Right lobe of liver (tissue), 6 donors: ENCODE data around the gene BMP7. TPM values are rescaled to one million over a fixed set of nuclear protein-coding genes. Genes with fewer than 3 reads are reported as not detected.

ENCODE experiments used
- ATAC-seq, 4 donors: fragments of 200-7000 bp; cut with Tn5 transposase; one replicate each; pipeline ENCODE4 v1.9.1; 2020; ENCODE audit warnings: mild to moderate bottlenecking in 4 of 4, moderate library complexity in 4 of 4
- DNase-seq, 3 donors: peaks; one replicate each; pipeline ENCODE4 v3.0.0-alpha.2; 2020
- H3K27ac ChIP-seq, 3 donors: fragments of 200-600 bp; one replicate each; pipeline ENCODE4 v1.8.0; 2022
- H3K27me3 ChIP-seq, 2 donors: fragments of 200-600 bp; one replicate each; pipeline ENCODE4 v1.8.0; 2022
- H3K36me3 ChIP-seq, 4 donors: fragments of 200-600 bp; sonication (generic) in 1 of 4; one replicate each; pipeline versions ENCODE4 v1.5.1 to v1.8.0; 2017 to 2022; ENCODE audit warnings: control low read depth in 1 of 4
- H3K4me1 ChIP-seq, 4 donors: fragments of 200-600 bp; sonication (generic) in 1 of 4; one replicate each; pipeline versions ENCODE4 v1.5.1 to v1.8.0; 2017 to 2022; ENCODE audit warnings: control low read depth in 1 of 4
- H3K4me3 ChIP-seq, 3 donors: fragments of 200-600 bp; one replicate each; pipeline ENCODE4 v1.8.0; 2022
- H3K9me3 ChIP-seq, 4 donors: fragments of 200-600 bp; sonication (generic) in 1 of 4; one replicate each; pipeline versions ENCODE4 v1.5.1 to v1.8.0; 2017 to 2022; ENCODE audit warnings: control low read depth in 1 of 4
- CTCF ChIP-seq, 4 donors: fragments of 200-600 bp in 3 of 4; fragments of 450-650 bp in 1 of 4; IDR thresholded peaks; one replicate each; pipeline versions ENCODE4 v1.5.1 to v1.8.0; 2016 to 2022; ENCODE audit warnings: antibody characterized with exemption in 4 of 4, mild to moderate bottlenecking in 2 of 4
- POLR2A ChIP-seq: fragments of 450-650 bp; IDR thresholded peaks from one replicate; pipeline ENCODE4 v1.6.1; 2017; ENCODE audit warnings: antibody characterized with exemption, mild to moderate bottlenecking
- WGBS: methylation state at CpG from one replicate; pipeline ENCODE4 v1.1.6; 2018; ENCODE audit warnings: low coverage, low lambda C conversion rate; ENCODE audit not compliant: insufficient coverage; ENCODE audit errors: missing lambda C conversion rate; 5-methylcytosine and 5-hydroxymethylcytosine counted together
- intact Hi-C, 2 donors: fragments of 100-400 bp; cut with DNase I; formaldehyde crosslinking; loops; one replicate each; pipeline versions ENCODE4 v1.11.2 to v1.14.1; 2022
- total RNA-seq, 6 experiments: library from RNA; depleted of rRNA in 2 of 6; stranded (reverse); fragments of >200 nt in 2 of 6; fragmentation: NEBNext Ultra II Directional in 3 of 6; extraction: Animal tissue kit (Norgen Biotek cat#: 25700) in 3 of 6; gene quantifications; one replicate each; pipeline versions ENCODE4 v1.1.0 to v1.2.4, GENCODE V29; 2016 to 2023
- donor health status: DM: no; HTN: yes; CAD: no.
- donor health status: DM: no; HTN: no; CAD: no.
- donor health status: DM: no; HTN: no; CAD: no.
- donor health status: DM: no; HTN: yes; CAD: no.
- donor health status: DM: no; HTN: yes; CAD: no.

Gene BMP7
- total RNA-seq, 6 experiments from 2014 or later = not detected

- intact Hi-C loops = no loop called here
- Histone ChIP-seq H3K36me3 (no peaks in the 10 kb centered on the region), H3K9me3 (no peaks in the 10 kb centered on the region), H3K27me3 (no peaks in the 10 kb centered on the region), H3K4me3 (no peak overlapping the region), H3K4me1 (no peaks in the 10 kb centered on the region), H3K27ac (no peak overlapping the region)
- no peak for ATAC-seq
- DNase-seq = no peak
- TF ChIP-seq CTCF (IDR thresholded peaks at IDR 0.05) (no peak), POLR2A (no peak)
- WGBS = 60% methylated on average over 2 of the region's 4 CpGs
Measured at GRCh38 chr20:57272883-57273535, 6.6 kb upstream of the BMP7 start.

- Histone ChIP-seq H3K27me3 (peaks cover 9 to 15% of the 10 kb centered on the region in 2 donors), H3K4me1 (peaks cover 0 to 5% (median 0%) of the 10 kb centered on the region in 4 donors), H3K9me3 (no peaks in the 10 kb centered on the region), H3K4me3 (no peak overlapping the region), H3K27ac (no peak overlapping the region), H3K36me3 (no peaks in the 10 kb centered on the region)
- intact Hi-C loops = no loop called here
- no peak for TF ChIP-seq CTCF (IDR thresholded peaks at IDR 0.05)
- TF ChIP-seq POLR2A = no peak
- ATAC-seq (no peak), DNase-seq (no peak)
- 52% methylated on average over 7 of the region's 10 CpGs for WGBS
Measured at GRCh38 chr20:57270204-57270984, 4.0 kb upstream of the BMP7 start.

- peaks cover 17 to 19% of the 10 kb centered on the region in 2 donors for H3K27me3 ChIP-seq
- no peak for TF ChIP-seq CTCF (IDR thresholded peaks at IDR 0.05)
- TF ChIP-seq POLR2A = no peak
Measured at GRCh38 chr20:57269148-57269984, 2.9 kb upstream of the BMP7 start.

GRCh38 chr20:57268399-57269076, 2.1 kb upstream of the BMP7 start:
- no peak for DNase-seq
- Histone ChIP-seq H3K36me3 (no peaks in the 10 kb centered on the region), H3K4me1 (peaks cover 0 to 10% (median 0%) of the 10 kb centered on the region in 4 donors), H3K4me3 (no peak overlapping the region), H3K9me3 (no peaks in the 10 kb centered on the region), H3K27me3 (peaks cover 17 to 19% of the 10 kb centered on the region in 2 donors), H3K27ac (no peak overlapping the region)
- no peak for TF ChIP-seq CTCF (IDR thresholded peaks at IDR 0.05)
- TF ChIP-seq POLR2A = no peak
- 37% methylated on average over 7 of the region's 8 CpGs for WGBS
- intact Hi-C loops = no loop called here
- no peak for ATAC-seq

More at GRCh38 chr20:57269148-57269984, 2.9 kb upstream of the BMP7 start:
- DNase-seq = no peak
- H3K27ac ChIP-seq = no peak overlapping the region
- H3K4me3 ChIP-seq = no peak overlapping the region
- intact Hi-C loops = no loop called here
- H3K9me3 ChIP-seq = no peaks in the 10 kb centered on the region
- no peaks in the 10 kb centered on the region for H3K36me3 ChIP-seq
- ATAC-seq = no peak
- peaks cover 0 to 6% (median 0%) of the 10 kb centered on the region in 4 donors for H3K4me1 ChIP-seq
- 44% methylated on average over 7 of the region's 10 CpGs for WGBS
